Measurements from ENCODE around the gene SLC38A5. TPM values are rescaled to one million over a fixed set of nuclear protein-coding genes. Genes with fewer than 3 reads are reported as not detected.
"Not testable (repeated sequence)": the region's sequence is repeated elsewhere in the genome, so short reads cannot be mapped to it uniquely, and the experiment has no call there.

Gene SLC38A5
- total and polyA plus RNA-seq, 2 donors (not counting 3 experiments of a cell fraction or from before 2014, with no cell fraction given) = 21.6 to 28.8 TPM

DNA sequence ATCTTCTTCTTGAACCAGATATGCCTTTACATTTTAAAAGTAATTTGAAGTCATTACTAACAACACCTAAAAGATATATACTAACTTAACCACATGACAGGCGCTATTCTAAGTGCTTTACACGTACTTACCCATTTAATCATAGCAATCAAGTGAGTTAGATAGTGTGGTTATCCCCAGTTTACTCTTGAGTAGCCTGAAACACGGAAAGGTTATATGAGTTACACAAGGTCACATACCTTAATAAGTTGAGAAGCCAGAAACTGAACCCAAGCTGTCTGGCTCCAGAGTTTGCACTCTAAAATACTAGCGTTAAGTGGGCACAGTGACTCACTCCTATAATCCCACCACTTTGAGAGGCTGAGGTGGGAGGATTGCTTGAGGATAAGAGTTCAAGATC is 39.9 kb downstream of the SLC38A5 start:
- H2AFZ ChIP-seq (ENCODE audit: low read depth, low read length); H3K9ac ChIP-seq (replicated peaks; ENCODE audit: extremely low read depth, insufficient read depth, low read length); CTCF ChIA-PET; dilution Hi-C loops (cut with MboI; ENCODE audit: extremely low pct_ligation_motif_present, low sequenced_read_pairs); H3K27me3 ChIP-seq (ENCODE audit: control insufficient read depth in 2 of 2, insufficient read depth in 2 of 2, low read length in 2 of 2); H3K9me1 ChIP-seq (replicated peaks; ENCODE audit: control insufficient read depth, extremely low read depth, insufficient read depth, low read length); DNase-seq (ENCODE audit: low read depth, low spot score); FAIRE-seq; H3K36me3 ChIP-seq (ENCODE audit: control insufficient read depth in 2 of 2, extremely low read depth in 1 of 2, insufficient read depth in 2 of 2, low read length in 2 of 2); H3K4me3 ChIP-seq (replicated peaks in 1 of 3; ENCODE audit: insufficient read depth in 1 of 3, low read depth in 1 of 3, low read length in 3 of 3); H3K27ac ChIP-seq (ENCODE audit: insufficient read depth, low read depth, low read length); H3K79me2 ChIP-seq (ENCODE audit: control insufficient read depth, insufficient read depth, low read length); intact Hi-C loops (cut with micrococcal nuclease); H3K4me2 ChIP-seq (ENCODE audit: insufficient read depth, low read length); BruUV-seq (replicated peaks); H3K9me3 ChIP-seq (replicated peaks; ENCODE audit: control insufficient read depth, insufficient read depth, low read length); H3K4me1 ChIP-seq (ENCODE audit: control insufficient read depth, extremely low read depth, insufficient read depth, low read length); POLR2A ChIA-PET; H4K20me1 ChIP-seq (replicated peaks; ENCODE audit: control insufficient read depth, extremely low read depth, insufficient read depth, low read length): not testable (repeated sequence)

DNA sequence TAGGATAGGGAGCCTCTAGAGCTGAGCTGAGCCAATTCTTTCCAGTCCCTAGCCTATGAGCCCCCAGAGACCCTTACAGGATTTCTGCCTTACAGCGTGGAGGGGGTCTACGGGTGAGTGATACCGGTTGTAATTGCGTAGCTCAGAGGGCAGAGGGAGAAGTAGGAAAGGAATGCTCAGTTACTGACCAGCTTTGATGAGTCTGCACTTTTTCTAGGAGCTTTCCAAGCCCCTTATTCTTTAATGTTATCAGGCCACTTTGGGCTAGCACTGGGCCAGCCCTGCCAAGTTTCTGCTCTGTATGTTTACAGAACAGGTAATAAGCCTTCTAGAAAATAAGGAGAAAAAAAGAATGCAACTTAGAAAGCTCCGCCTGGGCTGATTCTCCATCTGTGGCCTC is 40.5 kb downstream of the SLC38A5 start:
- H3K79me2 ChIP-seq (ENCODE audit: control insufficient read depth, insufficient read depth, low read length); H3K4me1 ChIP-seq (ENCODE audit: control insufficient read depth, extremely low read depth, insufficient read depth, low read length); H3K9ac ChIP-seq (replicated peaks; ENCODE audit: extremely low read depth, insufficient read depth, low read length); H3K9me1 ChIP-seq (replicated peaks; ENCODE audit: control insufficient read depth, extremely low read depth, insufficient read depth, low read length); H3K36me3 ChIP-seq (ENCODE audit: control insufficient read depth in 2 of 2, extremely low read depth in 1 of 2, insufficient read depth in 2 of 2, low read length in 2 of 2); FAIRE-seq; H4K20me1 ChIP-seq (replicated peaks; ENCODE audit: control insufficient read depth, extremely low read depth, insufficient read depth, low read length); H3K27ac ChIP-seq (ENCODE audit: insufficient read depth, low read depth, low read length); dilution Hi-C loops (cut with MboI; ENCODE audit: extremely low pct_ligation_motif_present, low sequenced_read_pairs); BruUV-seq (replicated peaks); H3K4me2 ChIP-seq (ENCODE audit: insufficient read depth, low read length); H3K4me3 ChIP-seq (replicated peaks in 1 of 3; ENCODE audit: insufficient read depth in 1 of 3, low read depth in 1 of 3, low read length in 3 of 3); H3K27me3 ChIP-seq (ENCODE audit: control insufficient read depth in 2 of 2, insufficient read depth in 2 of 2, low read length in 2 of 2); intact Hi-C loops (cut with micrococcal nuclease); POLR2A ChIA-PET; H2AFZ ChIP-seq (ENCODE audit: low read depth, low read length); DNase-seq (ENCODE audit: low read depth, low spot score); H3K9me3 ChIP-seq (replicated peaks; ENCODE audit: control insufficient read depth, insufficient read depth, low read length); CTCF ChIA-PET: not testable (repeated sequence)

DNA sequence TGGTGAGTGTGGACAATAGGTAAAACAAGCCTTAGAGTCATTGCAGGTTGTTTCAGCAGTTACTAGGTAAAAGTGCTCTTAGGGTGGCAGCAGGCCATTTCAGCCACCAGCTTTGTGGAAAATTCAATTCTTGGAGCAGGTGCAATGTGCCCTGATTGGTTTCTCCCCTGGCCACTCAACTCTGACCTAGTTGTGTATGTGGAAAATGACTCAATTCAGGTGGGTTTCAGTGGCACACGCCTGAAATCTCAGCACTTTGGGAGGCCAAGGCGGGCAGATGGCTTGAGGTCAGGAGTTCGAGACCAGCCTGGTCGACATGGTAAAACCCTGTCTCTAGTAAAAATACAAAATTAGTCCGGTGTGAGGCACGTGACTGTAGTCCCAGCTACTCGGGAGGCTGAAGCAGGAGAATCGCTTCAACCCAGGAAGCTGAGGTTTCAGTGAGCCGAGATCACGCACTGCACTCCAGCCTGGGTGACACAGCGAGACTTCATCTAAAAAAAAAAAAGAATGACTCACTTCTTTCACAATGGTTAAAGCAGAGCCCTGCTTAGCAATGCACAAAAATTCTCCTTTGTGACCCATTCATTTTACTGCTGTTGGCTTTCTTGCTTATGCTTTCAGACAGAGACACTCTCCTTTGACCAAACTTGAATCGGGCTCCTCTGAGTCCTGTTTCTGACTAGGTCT is 42.9 kb downstream of the SLC38A5 start:
- FAIRE-seq; H3K9me1 ChIP-seq (replicated peaks; ENCODE audit: control insufficient read depth, extremely low read depth, insufficient read depth, low read length); H2AFZ ChIP-seq (ENCODE audit: low read depth, low read length); H3K9me3 ChIP-seq (replicated peaks; ENCODE audit: control insufficient read depth, insufficient read depth, low read length); H3K4me1 ChIP-seq (ENCODE audit: control insufficient read depth, extremely low read depth, insufficient read depth, low read length); H3K36me3 ChIP-seq (ENCODE audit: control insufficient read depth in 2 of 2, extremely low read depth in 1 of 2, insufficient read depth in 2 of 2, low read length in 2 of 2); H3K9ac ChIP-seq (replicated peaks; ENCODE audit: extremely low read depth, insufficient read depth, low read length); H3K27ac ChIP-seq (ENCODE audit: insufficient read depth, low read depth, low read length); CTCF ChIA-PET; POLR2A ChIA-PET; H3K4me2 ChIP-seq (ENCODE audit: insufficient read depth, low read length); H4K20me1 ChIP-seq (replicated peaks; ENCODE audit: control insufficient read depth, extremely low read depth, insufficient read depth, low read length); intact Hi-C loops (cut with micrococcal nuclease); BruUV-seq (replicated peaks); H3K79me2 ChIP-seq (ENCODE audit: control insufficient read depth, insufficient read depth, low read length); H3K27me3 ChIP-seq (ENCODE audit: control insufficient read depth in 2 of 2, insufficient read depth in 2 of 2, low read length in 2 of 2); H3K4me3 ChIP-seq (replicated peaks in 1 of 3; ENCODE audit: insufficient read depth in 1 of 3, low read depth in 1 of 3, low read length in 3 of 3); DNase-seq (ENCODE audit: low read depth, low spot score); dilution Hi-C loops (cut with MboI; ENCODE audit: extremely low pct_ligation_motif_present, low sequenced_read_pairs): not testable (repeated sequence)

DNA sequence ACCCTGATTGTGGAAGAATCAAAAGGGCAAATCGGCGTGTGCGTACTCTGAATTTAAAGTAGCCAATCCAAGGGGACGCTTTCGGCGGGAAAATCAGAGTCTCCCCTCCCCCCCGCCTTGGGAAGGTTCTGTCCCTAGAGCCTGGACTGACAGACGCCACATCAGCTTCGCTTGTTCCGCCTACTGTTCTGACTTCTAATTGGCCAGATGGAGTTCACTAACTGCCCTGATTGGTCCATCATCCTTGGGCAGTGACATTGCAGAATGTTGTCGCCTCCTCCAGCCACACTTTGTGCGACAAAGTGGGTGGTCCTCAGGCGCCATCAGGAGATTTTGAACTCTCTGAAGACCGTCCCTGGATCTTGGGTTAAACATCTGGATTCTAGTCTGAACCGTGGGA is 58.2 kb downstream of the SLC38A5 start, which contains the start of gene SSX4B:
SSX4B (minus strand) TSS at position 101 of the 400 bp plus-strand sequence. CDS start 588 bp downstream, outside the sequence.
- H3K4me1 ChIP-seq (ENCODE audit: control insufficient read depth, extremely low read depth, insufficient read depth, low read length); BruUV-seq (replicated peaks); H2AFZ ChIP-seq (ENCODE audit: low read depth, low read length); H3K27ac ChIP-seq (ENCODE audit: insufficient read depth, low read depth, low read length); POLR2A ChIA-PET; H3K9ac ChIP-seq (replicated peaks; ENCODE audit: extremely low read depth, insufficient read depth, low read length); H4K20me1 ChIP-seq (replicated peaks; ENCODE audit: control insufficient read depth, extremely low read depth, insufficient read depth, low read length); H3K36me3 ChIP-seq (ENCODE audit: control insufficient read depth in 2 of 2, extremely low read depth in 1 of 2, insufficient read depth in 2 of 2, low read length in 2 of 2); H3K27me3 ChIP-seq (ENCODE audit: control insufficient read depth in 2 of 2, insufficient read depth in 2 of 2, low read length in 2 of 2); DNase-seq (ENCODE audit: low read depth, low spot score); H3K9me1 ChIP-seq (replicated peaks; ENCODE audit: control insufficient read depth, extremely low read depth, insufficient read depth, low read length); CTCF ChIA-PET; intact Hi-C loops (cut with micrococcal nuclease); FAIRE-seq; H3K9me3 ChIP-seq (replicated peaks; ENCODE audit: control insufficient read depth, insufficient read depth, low read length); H3K4me2 ChIP-seq (ENCODE audit: insufficient read depth, low read length); dilution Hi-C loops (cut with MboI; ENCODE audit: extremely low pct_ligation_motif_present, low sequenced_read_pairs); H3K79me2 ChIP-seq (ENCODE audit: control insufficient read depth, insufficient read depth, low read length); H3K4me3 ChIP-seq (replicated peaks in 1 of 3; ENCODE audit: insufficient read depth in 1 of 3, low read depth in 1 of 3, low read length in 3 of 3): not testable (repeated sequence)
